GM21423 (cell line): ENCODE measurements around the gene MYO5B.
"Not testable (repeated sequence)": the region's sequence is repeated elsewhere in the genome, so short reads cannot be mapped to it uniquely, and the experiment has no call there.

Experiments
- ATAC-seq: cut with Tn5 transposase; IDR thresholded peaks from one replicate; pipeline ENCODE4 v1.9.1; 2021; ENCODE audit warnings: mild to moderate bottlenecking, moderate library complexity; ENCODE audit not compliant: unreplicated experiment

Gene MYO5B

GRCh38 chr18:49894517-49895226, 300.3 kb downstream of the MYO5B start:
- ATAC-seq: no peak

- no peak for ATAC-seq
These were observed 301.9 kb downstream of the MYO5B start for GRCh38 chr18:49893036-49893435.

GRCh38 chr18:49892148-49892924, 302.6 kb downstream of the MYO5B start:
- ATAC-seq: no peak

- ATAC-seq: no peak
These were observed 304.9 kb downstream of the MYO5B start for GRCh38 chr18:49890041-49890440.

- ATAC-seq: not testable (repeated sequence)
These were observed 305.4 kb downstream of the MYO5B start for GRCh38 chr18:49889552-49889951.

- no peak for ATAC-seq
These were observed 307.8 kb downstream of the MYO5B start for GRCh38 chr18:49886891-49887764.

GRCh38 chr18:49884959-49885358, 310.0 kb downstream of the MYO5B start:
- no peak for ATAC-seq

- no peak for ATAC-seq
These were observed 310.5 kb downstream of the MYO5B start for GRCh38 chr18:49884465-49884864.

- no peak for ATAC-seq
These were observed 314.3 kb downstream of the MYO5B start for GRCh38 chr18:49880661-49881060.

- no peak for ATAC-seq
These were observed 315.7 kb downstream of the MYO5B start for GRCh38 chr18:49879271-49879580.

- no peak for ATAC-seq
These were observed 316.2 kb downstream of the MYO5B start for GRCh38 chr18:49878567-49879270.

GRCh38 chr18:49878015-49878414, 316.9 kb downstream of the MYO5B start:
- ATAC-seq: no peak

GRCh38 chr18:49876536-49876935, 318.4 kb downstream of the MYO5B start:
- ATAC-seq: no peak

- ATAC-seq: no peak
These were observed 319.2 kb downstream of the MYO5B start for GRCh38 chr18:49875783-49876182.

- ATAC-seq: no peak
These were observed 319.8 kb downstream of the MYO5B start for GRCh38 chr18:49875155-49875554.

GRCh38 chr18:49874238-49874637, 320.7 kb downstream of the MYO5B start:
- no peak for ATAC-seq

GRCh38 chr18:49869354-49869753, 325.6 kb downstream of the MYO5B start:
- ATAC-seq: no peak

- ATAC-seq: no peak
These were observed 328.3 kb downstream of the MYO5B start for GRCh38 chr18:49866680-49867079.

- no peak for ATAC-seq
These were observed 329.5 kb downstream of the MYO5B start for GRCh38 chr18:49865401-49865800.

GRCh38 chr18:49863769-49864621, 331.0 kb downstream of the MYO5B start:
- ATAC-seq: no peak
